Hematopoietic multipotent progenitor cell treated with erythropoietin and hydrocortisone succinate and interleukin-3 and kit ligand, for 17 days (in vitro differentiated cells): ENCODE results near the gene CCDC88C.

Experiments used
- DNase-seq: peaks from one replicate; pipeline ENCODE4 v3.0.0-alpha.2; 2015; ENCODE audit warnings: low spot score

CCDC88C gene

DNA sequence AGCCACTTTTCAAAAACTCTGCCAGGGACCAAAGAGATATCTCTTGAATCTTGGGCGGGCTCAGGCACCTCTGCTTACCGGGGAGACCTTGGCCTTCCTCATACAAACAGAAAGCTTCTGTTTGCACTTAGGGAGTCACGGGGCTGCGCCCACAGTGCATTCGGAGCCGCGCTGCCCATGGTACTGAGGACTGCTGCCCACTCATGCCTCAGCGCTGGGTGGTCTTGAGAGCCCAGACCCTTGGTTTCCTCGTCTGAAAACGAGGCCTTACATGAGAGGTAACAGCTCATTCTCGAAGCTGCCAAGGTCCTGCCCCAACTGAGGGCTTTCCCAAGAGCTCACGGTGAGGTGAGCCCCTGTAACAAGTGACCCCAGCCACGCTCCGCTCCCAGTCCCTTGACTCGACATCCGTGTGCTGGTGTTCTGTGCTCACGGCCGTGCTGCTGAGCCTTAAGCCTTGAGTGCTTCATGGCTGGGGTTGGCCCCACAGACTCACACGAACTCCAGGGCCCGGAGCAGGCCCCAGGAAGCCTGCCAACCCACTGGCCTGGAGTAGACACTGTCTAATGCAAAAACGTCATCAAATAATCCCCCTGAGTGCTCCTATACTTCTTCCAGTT, 125.7 kb downstream of the CCDC88C start:
- DNase-seq = no peak

DNA sequence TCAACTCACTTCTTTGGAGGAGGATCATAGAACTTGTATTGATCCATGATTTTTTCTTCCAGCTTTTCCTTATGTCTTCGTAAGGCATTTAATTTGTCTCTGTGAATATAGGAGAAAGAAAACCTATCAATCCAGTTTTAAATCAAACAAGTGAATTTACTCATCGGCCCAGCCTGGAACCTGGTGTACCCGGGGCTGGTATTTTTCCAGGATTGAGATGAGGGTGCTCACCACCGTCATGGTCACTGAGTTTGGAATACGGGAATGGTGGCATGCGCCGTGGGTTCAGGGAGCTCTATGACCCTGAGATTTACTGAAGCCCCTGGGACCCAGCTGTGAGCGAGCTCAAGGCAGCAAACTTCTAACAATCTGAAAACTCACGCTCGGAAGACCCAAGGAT, 126.6 kb downstream of the CCDC88C start:
- DNase-seq = no peak

DNA sequence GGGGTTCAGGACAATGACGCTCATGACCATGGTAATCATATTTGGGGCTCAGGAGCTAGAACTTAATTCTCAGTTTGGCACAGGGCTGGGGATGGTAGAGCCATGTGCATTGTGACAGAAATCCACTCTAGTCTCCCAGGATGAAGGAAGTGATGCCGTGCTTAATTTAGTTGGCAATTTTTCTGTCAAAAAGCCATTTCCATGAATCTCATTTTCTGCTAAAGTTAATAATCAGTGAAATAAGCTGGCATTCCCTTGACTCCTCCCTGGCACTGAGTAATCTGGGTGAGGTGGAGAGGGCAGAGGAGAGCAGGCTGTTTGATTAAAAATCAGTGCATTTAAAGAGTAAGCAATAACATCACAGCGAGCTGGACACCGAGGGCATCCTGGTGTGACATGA, 128.2 kb downstream of the CCDC88C start:
- DNase-seq = no peak

DNA sequence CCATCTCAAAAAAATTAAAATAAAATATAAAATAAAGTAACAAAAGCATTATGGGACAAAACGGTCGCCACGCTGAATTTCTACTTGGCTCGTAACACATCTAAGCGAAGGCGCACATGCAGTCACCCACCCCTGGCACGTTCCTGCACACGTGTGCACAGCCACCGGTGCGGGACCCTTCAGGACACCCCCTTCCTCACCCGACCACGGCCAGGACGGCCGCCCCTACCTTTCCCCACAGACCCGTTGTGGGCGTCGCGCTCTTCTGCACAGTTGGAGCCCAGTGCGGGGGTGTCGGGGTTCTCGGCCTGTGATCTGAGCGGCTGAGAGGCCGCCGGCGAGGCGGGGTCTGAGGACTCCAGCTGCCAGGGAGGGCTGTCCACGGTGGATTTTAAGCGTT, 128.7 kb downstream of the CCDC88C start:
- no peak for DNase-seq

DNA sequence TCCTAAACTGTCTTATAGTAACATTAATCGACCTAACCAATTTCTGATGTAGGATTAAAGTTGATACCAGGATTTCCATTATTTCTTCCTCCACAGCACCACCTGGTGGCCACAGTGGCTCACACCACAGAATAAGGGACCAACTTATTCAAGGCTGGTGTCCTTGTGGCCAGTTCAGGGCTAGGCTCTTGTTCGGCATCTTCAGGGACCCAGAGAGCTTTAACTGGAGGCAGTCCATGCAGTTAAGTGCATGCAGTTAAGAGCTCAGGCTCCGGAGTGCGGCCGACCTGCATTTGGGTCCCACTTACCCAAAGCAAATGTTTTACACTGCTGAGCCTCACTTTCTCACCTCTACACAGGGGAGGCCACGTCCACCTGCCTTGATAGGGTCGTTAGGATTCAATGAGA, 131.1 kb downstream of the CCDC88C start:
- peak; percentile 82 for DNase-seq

DNA sequence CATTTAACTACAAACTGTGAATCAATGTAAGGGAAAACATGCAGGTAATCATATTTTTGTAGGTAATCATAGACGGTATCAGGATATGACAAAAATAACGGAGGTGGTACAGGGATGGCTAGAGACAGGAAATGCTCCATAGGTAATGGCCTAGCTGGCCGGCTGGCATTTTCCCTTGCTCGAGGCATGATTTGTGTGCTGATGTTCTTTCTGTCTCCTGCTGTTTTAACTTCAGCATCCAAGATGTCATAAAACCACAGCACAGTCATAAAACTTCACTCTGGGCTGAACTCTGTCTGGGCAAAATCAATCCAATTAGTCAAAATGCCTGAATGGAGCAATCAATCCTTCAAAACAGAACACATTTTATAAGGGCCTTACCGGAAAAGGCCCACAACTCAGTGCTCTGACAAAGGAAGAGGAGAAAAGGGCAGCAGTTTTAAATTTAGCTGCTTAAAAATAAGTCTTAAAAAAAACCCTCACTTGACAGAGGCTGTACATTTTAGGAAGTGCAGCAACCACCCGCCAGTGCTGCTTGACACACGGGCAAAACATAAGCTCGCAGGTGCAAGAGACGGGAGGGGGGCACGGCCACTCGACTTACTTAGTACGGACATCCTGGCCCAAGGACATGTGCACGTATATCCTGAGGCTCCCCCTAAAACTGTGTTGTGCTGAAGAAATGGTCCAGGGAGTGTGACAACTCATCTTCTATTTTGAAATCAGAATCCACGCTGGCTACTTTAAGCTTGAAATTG, 132.7 kb downstream of the CCDC88C start:
- DNase-seq = no peak

DNA sequence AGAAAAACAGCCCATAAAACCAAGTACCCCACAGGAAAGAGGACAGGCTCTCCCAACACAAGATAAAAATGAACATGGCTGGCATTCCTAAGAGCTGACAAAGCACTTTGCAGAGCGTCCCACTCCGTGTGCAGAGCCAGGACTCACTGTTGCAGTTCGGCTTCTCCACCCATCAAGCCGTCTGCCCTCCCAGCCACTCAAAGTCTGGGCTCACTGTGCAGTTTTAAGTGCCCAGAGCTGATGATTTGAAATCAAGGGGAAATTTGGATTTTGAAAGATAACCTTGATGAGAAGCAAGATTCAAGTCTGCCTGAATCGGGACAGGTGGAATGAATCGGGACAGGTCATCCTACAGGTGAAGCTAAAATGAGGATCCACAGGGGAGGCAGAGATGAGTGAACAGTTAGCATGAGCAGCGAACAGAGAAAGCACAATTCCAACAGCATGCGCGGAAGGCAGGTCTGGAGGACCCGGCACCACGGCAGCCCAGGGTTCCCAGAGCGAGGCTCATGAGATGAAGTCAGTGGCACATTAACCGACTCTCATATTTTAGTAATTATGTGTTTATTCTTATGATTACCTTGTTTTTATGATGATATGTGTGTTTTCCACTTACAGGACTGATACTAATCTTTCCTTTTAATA, 133.4 kb downstream of the CCDC88C start:
- no peak for DNase-seq

DNA sequence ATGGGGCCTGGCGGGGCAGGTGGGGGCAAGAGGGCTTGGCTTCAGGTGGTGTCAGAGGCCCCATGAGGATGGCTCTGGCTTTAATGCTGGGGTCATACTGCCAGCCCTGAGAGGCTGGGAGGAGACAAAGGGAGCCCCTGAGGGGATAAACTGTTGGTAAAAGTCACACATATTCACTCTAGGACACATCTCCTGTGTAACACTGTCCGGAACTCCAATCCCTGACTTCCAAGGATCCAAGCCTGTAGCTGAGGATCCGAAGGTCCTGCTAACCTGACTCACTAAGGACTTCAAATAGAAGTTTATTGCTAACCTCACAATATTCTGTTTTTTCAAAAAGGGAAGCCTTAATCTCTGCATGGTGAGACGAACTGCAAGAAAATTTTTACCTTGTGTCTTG, 134.0 kb downstream of the CCDC88C start:
- no peak for DNase-seq

DNA sequence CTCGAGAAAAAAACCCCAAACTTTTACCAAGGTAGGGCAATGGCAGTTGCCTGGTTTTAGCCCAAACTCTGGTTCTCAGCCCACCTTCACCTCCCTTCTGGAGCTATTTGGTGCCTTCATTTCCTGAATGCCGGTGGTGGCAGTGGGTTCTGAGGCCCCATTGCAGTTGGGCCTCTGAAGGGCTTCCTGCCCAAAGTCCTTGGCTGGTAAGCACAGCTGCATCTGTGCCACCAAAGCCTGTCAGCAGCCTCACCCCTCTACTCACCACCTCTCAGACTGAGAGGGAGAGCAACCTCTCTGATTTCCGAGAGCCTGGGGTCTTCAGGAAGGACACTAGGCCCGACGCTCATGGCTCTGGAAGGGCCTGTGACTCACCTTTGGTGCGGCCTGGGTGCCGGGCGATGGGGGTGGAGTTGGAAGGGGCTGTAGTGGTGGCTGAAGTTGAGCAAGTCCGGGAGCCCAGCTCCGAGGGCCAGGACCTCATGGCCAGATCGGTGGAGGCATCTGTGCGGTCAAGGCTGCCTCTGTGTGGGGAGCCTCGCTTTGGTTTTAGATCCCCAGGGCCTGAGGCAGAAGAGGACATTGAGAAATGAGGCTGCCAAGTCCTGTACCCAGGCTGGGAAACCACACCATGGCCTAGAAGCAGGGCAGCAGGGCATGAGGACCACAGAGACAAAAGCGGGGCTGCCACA, 134.5 kb downstream of the CCDC88C start:
- DNase-seq = no peak

DNA sequence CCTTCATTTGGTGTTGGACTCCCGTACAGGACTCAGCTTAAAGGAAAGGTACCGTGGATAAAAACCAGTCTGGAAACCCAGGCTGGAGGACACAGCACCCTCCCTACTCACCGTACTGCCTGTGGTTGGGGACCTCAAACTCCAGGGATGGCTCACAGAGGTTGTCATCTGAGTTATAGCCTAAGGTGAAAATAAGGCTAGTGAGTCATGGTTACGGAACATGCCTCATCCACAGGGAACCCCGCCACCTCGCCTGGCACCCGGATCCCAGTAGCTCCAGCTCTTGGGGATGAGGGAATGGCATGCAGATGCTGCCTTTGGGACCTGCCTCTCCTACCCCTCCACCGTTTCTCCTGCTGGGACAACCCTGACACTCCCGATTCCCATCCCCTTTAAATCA, 136.3 kb downstream of the CCDC88C start:
- DNase-seq = no peak

DNA sequence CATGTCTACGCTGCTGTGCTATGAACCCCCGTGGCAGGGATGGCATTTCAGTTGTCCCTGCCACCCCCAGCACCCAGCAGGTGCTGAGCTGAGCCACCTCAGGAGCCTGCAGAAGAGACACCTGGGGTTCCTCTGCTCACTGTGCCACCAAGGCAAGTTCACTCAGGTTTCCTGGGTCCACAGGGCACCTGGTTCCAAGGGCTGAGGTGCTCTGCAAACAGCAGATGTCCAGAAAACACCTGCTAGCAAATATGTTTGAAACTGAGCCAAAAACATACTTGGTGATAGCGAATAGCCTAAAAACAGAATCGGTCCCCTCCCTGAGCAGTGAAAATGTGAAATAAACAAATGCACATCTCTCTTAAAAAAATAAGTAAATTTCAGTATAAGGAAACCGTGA, 137.5 kb downstream of the CCDC88C start:
- DNase-seq = no peak

DNA sequence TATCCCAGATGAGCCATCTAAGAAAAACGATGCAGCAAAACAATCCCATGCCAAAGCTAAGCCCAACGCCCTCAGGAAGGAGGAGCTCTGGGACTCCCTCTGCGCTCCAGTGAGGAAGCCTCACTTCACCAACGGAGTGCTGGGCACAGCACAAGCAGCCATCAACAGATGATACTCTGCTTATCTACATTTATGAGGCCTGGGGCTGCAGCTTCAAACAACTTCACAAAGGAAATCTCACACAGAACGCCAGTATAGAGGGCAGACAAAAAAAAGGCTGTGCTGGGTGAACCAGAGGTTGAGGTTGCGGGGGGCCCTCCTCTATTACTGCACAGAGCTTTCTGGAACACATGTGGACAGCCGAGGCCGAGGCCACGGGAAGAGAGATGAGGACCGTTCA, 138.3 kb downstream of the CCDC88C start:
- DNase-seq = no peak

DNA sequence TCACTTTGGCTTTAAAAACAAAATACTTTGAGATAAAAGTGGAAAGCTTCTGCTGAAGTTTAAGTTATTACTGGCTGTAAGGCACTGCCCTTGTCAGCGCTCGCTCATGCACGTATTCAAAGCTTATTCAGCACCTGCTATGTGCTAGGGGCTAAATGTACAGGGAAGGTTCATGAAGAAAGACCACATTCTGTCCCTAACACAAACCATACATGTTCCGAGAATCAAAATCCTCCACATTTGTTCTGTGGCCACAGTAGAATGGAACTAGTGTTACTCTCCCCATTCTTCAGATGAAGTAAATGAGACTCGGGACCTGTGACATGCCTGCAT, 139.3 kb downstream of the CCDC88C start:
- DNase-seq = no peak

DNA sequence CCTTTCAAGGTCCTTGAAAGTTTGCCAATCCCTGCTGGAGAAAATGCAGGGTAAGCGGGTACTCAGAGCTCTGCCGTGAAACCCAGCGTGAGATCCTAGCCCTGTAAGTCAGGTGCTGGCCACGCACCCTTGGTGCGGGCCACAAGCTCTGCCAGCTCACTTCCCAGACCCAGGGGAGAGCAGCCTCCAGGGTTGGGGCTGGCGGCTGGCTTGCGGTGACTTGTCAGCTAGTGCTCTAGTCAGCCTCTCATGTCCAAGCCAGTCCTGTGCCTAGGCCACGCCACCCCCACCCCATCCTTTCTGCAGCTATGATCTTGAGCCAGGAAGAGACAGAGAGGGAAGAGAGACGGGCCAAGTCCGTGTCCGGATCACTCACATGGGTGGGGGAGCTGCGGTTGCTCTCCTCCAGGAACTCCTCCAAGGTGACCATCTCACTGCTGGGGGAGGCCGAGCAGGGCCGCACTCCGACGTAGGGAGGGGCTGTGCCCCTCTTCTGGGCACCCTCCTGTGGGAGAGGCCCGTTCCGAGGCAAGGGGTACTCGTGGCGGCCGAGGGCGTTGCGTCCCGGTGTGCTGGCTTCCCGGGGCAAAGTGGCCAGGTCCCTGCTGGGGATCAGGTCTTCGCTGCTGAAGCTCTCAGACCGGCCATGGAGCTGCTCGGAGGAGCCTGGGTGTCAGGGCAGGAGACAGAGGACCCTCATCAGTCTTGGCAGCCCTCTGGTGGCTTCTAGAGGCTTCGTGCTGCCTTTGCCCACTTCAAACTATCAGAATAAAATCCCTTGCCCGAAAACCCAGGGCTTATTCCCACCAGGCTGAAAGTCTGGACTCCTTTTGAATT, 139.9 kb downstream of the CCDC88C start:
- no peak for DNase-seq

DNA sequence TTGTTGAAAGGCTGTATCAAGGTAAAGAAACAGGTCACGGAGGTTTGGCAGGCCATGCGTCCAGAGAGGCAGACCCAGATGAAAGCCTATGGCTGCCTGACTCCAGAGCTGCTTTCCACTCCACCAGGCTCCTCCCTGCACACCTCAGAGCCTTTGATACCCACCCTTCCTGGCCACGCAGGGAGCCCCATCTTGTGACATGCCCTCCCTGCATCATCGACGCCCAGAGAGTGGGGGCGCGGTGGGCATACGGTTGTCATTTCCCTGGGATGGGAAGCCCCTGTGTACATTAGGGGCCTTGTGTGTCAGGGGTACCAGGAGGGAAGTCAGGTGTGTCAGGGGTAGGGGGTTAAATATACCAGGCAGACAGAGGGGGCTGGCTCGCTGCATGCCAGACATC, 142.8 kb downstream of the CCDC88C start:
- no peak for DNase-seq

DNA sequence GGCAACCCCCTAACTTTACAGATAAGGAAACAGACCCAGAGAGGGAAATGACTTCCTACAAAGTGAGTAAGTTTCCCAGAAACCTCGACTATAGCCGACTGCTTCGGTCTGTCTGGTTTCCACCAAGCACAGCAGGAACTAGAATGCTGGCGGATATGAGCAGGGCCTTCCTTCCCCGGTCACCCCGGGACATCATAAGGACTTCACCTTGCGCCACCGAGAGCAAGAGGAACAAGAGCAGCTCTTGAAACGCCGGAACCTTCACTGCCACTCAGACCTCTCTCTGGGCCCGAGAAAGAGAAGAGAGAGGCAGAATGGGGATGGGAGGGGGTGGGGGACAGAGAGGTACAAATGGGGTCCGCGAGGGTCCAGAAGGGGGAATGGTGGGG, 143.7 kb downstream of the CCDC88C start:
- DNase-seq = no peak

DNA sequence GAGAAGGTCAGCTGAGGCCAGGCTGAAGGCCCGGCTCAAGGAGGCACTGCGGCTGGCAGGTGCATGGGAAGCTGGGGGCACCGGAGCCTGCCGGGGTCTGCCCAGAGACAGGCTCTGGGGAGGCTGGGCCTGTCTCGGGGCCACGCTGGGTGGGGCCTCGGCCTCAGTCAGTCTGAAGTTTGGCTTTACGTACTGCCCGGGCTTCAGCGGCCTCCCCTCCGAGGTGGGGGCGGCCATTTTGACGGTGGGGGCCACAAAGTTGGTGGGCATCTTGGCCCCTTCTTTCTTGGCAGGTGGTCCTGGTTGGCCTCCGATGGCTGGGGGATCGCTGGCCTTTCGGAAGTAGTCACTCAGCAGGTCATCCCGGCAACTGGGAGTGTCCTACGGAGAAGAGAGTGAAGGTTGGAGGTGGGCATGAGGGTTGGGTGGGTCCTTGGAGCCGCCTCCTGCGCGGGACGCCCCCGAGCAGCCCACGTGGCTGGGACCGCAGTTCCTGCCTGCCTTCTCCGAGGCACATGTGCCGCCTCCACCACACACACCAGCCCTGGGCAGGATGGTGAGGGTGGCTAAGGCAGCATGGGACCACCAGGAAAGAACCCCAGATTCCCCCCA, 144.2 kb downstream of the CCDC88C start:
- no peak for DNase-seq

DNA sequence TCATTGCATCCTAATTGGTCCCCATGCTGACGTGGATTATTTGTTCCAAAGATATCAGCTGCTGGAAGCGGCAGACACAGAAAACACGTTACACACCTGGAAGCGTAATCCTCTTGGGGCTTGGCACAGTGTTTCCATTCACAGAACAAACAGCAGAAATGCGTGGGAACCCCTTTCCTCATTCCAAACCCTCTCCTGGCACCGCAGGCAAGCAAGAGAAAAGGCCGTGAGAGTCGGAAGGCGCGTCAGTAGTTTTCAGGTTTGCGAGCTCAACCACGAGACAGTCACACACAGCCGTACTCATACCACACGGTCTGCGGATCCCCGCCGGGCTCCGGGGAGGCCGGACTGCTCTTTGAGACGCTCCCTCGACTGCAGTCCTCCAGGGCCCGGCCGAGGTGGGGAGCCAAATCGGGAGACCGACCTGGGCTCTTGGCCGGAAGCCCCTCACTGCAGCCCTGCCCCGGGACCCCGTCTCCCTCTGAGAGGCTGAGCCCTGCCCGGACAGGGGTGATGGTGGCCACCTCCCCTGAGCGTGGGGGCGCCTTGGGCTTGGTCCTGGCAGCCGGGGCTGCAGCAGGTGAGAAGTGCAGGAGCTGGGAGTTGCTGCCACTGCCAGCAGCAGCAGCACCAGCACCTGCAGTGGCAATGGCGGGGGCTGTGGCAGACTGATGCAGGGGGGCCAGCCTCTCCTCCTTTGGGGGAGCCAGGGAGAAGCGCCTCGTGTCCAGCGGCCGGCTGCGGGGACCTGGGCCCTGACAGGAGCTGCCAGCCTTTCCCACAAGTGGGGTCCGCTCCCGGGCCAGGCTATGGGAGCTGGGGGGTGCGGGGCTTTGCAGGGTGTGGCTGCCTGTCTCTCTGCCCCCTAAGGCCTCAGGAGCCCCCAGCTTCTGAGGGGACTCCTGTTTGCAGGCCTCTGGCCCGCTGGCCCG, 145.0 kb downstream of the CCDC88C start:
- DNase-seq = no peak

DNA sequence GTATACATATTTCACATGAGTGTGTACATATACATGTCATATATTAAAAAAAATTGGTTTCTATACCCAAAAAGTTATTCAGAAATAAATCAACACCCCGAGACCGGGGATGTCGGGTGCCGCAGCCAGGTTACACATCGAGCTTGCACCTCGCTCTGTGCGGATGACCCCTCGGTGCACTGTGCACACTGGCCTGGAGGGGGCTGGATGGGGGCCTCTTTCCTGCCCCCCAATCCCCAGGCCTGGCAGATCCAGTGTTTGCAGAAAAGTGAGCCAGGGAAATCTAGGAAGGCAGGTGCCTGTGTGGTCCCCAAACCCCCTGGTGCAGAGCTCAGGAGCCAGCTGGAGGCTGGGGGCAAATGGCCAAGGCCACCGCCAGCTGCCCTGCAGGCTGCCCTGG, 146.0 kb downstream of the CCDC88C start:
- no peak for DNase-seq

DNA sequence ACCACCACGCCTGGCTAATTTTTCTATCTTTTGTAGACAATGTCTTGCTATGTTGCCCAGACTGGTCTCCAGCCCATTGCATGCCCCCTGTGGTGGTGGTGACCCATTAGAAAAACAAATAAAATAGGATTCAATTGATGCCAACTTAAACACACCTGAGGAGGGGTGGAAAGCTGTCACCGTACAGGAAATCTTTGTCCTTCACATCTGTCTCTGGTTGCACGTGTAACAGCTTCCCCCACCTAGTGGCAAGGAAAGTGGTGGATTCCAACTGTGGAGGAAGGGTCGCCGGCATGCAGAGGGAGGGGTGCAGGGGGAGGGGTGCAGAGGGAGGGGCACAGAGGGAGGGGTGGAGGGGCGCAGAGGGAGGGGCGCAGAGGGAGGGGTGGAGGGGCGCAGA, 147.0 kb downstream of the CCDC88C start:
- no peak for DNase-seq

DNA sequence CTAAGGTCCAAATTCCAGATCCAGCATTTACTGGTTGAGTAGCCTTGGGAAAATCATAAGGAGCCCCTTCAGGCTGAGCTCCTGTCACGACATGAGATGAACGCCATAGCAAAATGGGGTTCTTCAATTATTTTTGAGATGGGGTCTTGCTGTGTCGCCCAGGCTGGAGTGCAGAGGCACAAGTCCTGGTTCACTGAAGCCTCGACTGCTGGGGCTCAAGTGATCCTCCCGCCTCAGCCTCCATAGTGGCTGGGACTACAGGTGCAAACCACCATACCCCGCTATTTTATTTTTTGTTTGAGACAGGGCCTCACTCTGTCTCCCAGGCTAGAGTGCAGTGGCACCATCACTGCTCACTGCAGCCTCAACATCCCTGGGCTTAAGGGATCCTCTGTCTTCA, 147.4 kb downstream of the CCDC88C start:
- DNase-seq = no peak
